Endothelial cell of umbilical vein (primary cell): Measurements from ENCODE around the gene PMEL. TPM values are rescaled to one million over a fixed set of nuclear protein-coding genes. Genes with fewer than 3 reads are reported as not detected.
"Not testable (repeated sequence)": the region's sequence is repeated elsewhere in the genome, so short reads cannot be mapped to it uniquely, and the experiment has no call there.

ENCODE experiments used
- BruUV-seq: library from RNA; stranded (reverse); fragments of 400-500 nt; replicated peaks from 2 replicates; lab custom pipeline; 2021; lab: Mats Ljungman, UMichigan
- CTCF ChIA-PET: fragments of 300-600, 350-600 bp; sonication (Branson Sonifier 250); formaldehyde crosslinking; loops from one replicate; lab custom pipeline; 2021; ENCODE audit warnings: antibody characterized with exemption, inconsistent platforms; lab: Charles Lee
- POLR2A ChIA-PET: fragments of 300-600, 350-600 bp; sonication (Branson Sonifier 250); formaldehyde crosslinking; loops from one replicate; lab custom pipeline; 2021; ENCODE audit warnings: antibody characterized with exemption, inconsistent platforms; lab: Charles Lee
- DNase-seq: peaks from one replicate; pipeline ENCODE4 v3.0.0-alpha.2; 2011; ENCODE audit warnings: low read depth, low spot score
- FAIRE-seq: peaks from 2 replicates; lab custom pipeline; 2011; peaks lifted over from hg19 to GRCh38; lab: Jason Lieb, UNC
- H2AFZ ChIP-seq: 2 replicates; pipeline ENCODE4 v1.6.0; 2012; ENCODE audit warnings: low read depth, low read length, control low read depth, inconsistent platforms
- H3K27ac ChIP-seq: 2 replicates; pipeline ENCODE4 v1.5.1; 2011; ENCODE audit warnings: low read depth, mild to moderate bottlenecking, control low read depth, low read length, moderate library complexity; ENCODE audit not compliant: insufficient read depth
- H3K27me3 ChIP-seq, 2 experiments: 2 replicates each; pipeline versions ENCODE4 v1.6.0 to v1.6.1; 2011; ENCODE audit warnings: low read length in 2 of 2, mixed read lengths in 1 of 2; ENCODE audit not compliant: control insufficient read depth in 2 of 2, insufficient read depth in 2 of 2
- H3K36me3 ChIP-seq, 2 experiments: 2 replicates in 1 of 2; 3 replicates in 1 of 2; pipeline ENCODE4 v1.5.1; 2011; ENCODE audit warnings: low read length in 2 of 2, mild to moderate bottlenecking in 1 of 2, moderate library complexity in 1 of 2; ENCODE audit not compliant: control insufficient read depth in 2 of 2, insufficient read depth in 2 of 2; ENCODE audit errors: extremely low read depth in 1 of 2
- H3K4me1 ChIP-seq: 3 replicates; pipeline ENCODE4 v1.5.1; 2011; ENCODE audit warnings: mild to moderate bottlenecking, low read length; ENCODE audit not compliant: control insufficient read depth, insufficient read depth; ENCODE audit errors: extremely low read depth
- H3K4me2 ChIP-seq: 2 replicates; pipeline ENCODE4 v1.6.1; 2011; ENCODE audit warnings: low read length, control low read depth, mixed read lengths; ENCODE audit not compliant: insufficient read depth
- H3K4me3 ChIP-seq, 3 experiments: fragments of 200-600 bp in 1 of 3; sonication (generic), shearing (Covaris generic) in 1 of 3; replicated peaks in 1 of 3; 2 replicates each; pipeline ENCODE4 v1.5.1; 2011 to 2016; ENCODE audit warnings: control low read depth in 3 of 3, low read length in 3 of 3, mild to moderate bottlenecking in 2 of 3, inconsistent platforms in 1 of 3, low read depth in 1 of 3, moderate library complexity in 1 of 3; ENCODE audit not compliant: insufficient read depth in 1 of 3
- H3K79me2 ChIP-seq: 2 replicates; pipeline ENCODE4 v1.6.0; 2012; ENCODE audit warnings: low read length, inconsistent platforms; ENCODE audit not compliant: control insufficient read depth, insufficient read depth
- H3K9ac ChIP-seq: replicated peaks from 2 replicates; pipeline ENCODE3; 2011; ENCODE audit warnings: low read length, control low read depth; ENCODE audit not compliant: insufficient read depth; ENCODE audit errors: extremely low read depth
- H3K9me1 ChIP-seq: replicated peaks from 3 replicates; pipeline ENCODE4 v1.6.0; 2011; ENCODE audit warnings: mild to moderate bottlenecking, low read length; ENCODE audit not compliant: control insufficient read depth, insufficient read depth; ENCODE audit errors: extremely low read depth
- H3K9me3 ChIP-seq: replicated peaks from 2 replicates; pipeline ENCODE4 v1.5.1; 2012; ENCODE audit warnings: low read length, inconsistent platforms; ENCODE audit not compliant: control insufficient read depth, insufficient read depth
- H4K20me1 ChIP-seq: replicated peaks from 2 replicates; pipeline ENCODE3; 2011; ENCODE audit warnings: mild to moderate bottlenecking, low read length; ENCODE audit not compliant: control insufficient read depth, insufficient read depth; ENCODE audit errors: extremely low read depth
- EZH2 ChIP-seq: IDR thresholded peaks from 2 replicates; pipeline ENCODE4 v1.6.1; 2012; ENCODE audit warnings: borderline replicate concordance, low read depth, mild to moderate bottlenecking, moderate library complexity, low read length, inconsistent platforms; ENCODE audit not compliant: severe bottlenecking
- FOS ChIP-seq: IDR thresholded peaks from 2 replicates; pipeline ENCODE4 v1.6.1; 2011; ENCODE audit warnings: mild to moderate bottlenecking, low read length, moderate library complexity, borderline replicate concordance; ENCODE audit not compliant: insufficient read depth
- GATA2 ChIP-seq: IDR thresholded peaks from 2 replicates; pipeline ENCODE4 v1.7.0; 2011; ENCODE audit warnings: low read depth, mild to moderate bottlenecking, moderate library complexity, mixed read lengths, low read length; ENCODE audit not compliant: insufficient read length, insufficient read depth
- JUN ChIP-seq: IDR thresholded peaks from 2 replicates; pipeline ENCODE4 v1.6.1; 2011; ENCODE audit warnings: borderline replicate concordance, low read depth; ENCODE audit not compliant: insufficient read length, insufficient read depth
- MYC ChIP-seq: IDR thresholded peaks from one replicate; pipeline ENCODE4 v1.6.1; 2011; ENCODE audit warnings: mild to moderate bottlenecking, low read depth, low read length
- POLR2A ChIP-seq: IDR thresholded peaks from 2 replicates; pipeline ENCODE4 v1.6.1; 2012; ENCODE audit warnings: low read depth, mild to moderate bottlenecking, control low read depth, low read length
- POLR2AphosphoS5 ChIP-seq: IDR thresholded peaks from 2 replicates; pipeline ENCODE4 v1.6.1; 2012; ENCODE audit warnings: low read depth, mild to moderate bottlenecking, control low read depth, low read length, moderate library complexity; ENCODE audit not compliant: insufficient read depth
- dilution Hi-C: fragments of 300-500 bp; cut with MboI; formaldehyde crosslinking; loops from one replicate; pipeline ENCODE4 v1.15.0; 2019; ENCODE audit warnings: low sequenced_read_pairs; ENCODE audit not compliant: extremely low pct_ligation_motif_present
- intact Hi-C: fragments of 100-400 bp; cut with micrococcal nuclease; formaldehyde crosslinking; loops from one replicate; pipeline ENCODE4 v1.10.0; 2022
- polyA plus RNA-seq, 4 experiments: library from polyadenylated mRNA; depleted of rRNA in 3 of 4; stranded (reverse) in 3 of 4; unstranded in 1 of 4; fragments of >200 nt; gene quantifications; 2 replicates each; pipeline versions ENCODE4 v1.2.1 to v1.2.3, GENCODE V29; 2011 to 2012; ENCODE audit warnings: missing spikeins in 1 of 4
- total RNA-seq: library from RNA; stranded (reverse); gene quantifications from 2 replicates; pipeline ENCODE4 v1.2.3, GENCODE V29; 2021
- TF ChIP-seq, protein P1 (sequence below): IDR thresholded peaks from 2 replicates; pipeline ENCODE4 v1.6.1; 2011; ENCODE audit not compliant: insufficient read depth, insufficient read length
- TF ChIP-seq, protein P2 (sequence below), 2 donors: IDR thresholded peaks; 1 replicate in 1 of 2; 2 replicates in 1 of 2; pipeline ENCODE4 v1.5.1; 2011; ENCODE audit warnings: low read length in 2 of 2, mild to moderate bottlenecking in 2 of 2, moderate library complexity in 2 of 2, control low read depth in 1 of 2, inconsistent platforms in 1 of 2, low read depth in 1 of 2; ENCODE audit not compliant: insufficient read depth in 1 of 2; ENCODE audit errors: extremely low read depth in 1 of 2

PMEL gene
- total and polyA plus RNA-seq, 2 donors (not counting 3 experiments of a cell fraction or from before 2014, with no cell fraction given) = 0.51 to 0.99 TPM

DNA sequence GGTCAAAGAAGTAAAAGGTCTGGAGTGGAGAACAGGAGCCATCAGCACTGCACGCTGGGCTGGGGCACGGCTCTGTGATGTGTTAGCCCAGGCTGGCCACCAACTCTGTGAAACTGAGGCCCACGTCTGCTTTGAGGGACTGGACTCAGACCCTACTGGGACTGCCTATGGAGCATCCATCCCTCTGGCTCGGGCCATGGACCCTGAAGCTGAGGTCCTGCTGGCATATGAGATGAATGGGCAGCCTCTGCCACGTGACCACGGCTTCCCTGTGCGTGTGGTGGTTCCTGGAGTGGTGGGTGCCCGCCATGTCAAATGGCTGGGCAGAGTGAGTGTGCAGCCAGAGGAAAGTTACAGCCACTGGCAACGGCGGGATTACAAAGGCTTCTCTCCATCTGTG, 38.4 kb upstream of the PMEL start:
- Histone ChIP-seq H3K9ac (no peak overlapping the region), H3K9me1 (no peaks in the 10 kb centered on the region), H3K4me3 (no peak overlapping the region), H3K36me3 (peaks cover 2 to 12% of the 10 kb centered on the region in 2 experiments), H3K27ac (no peak overlapping the region), H3K4me2 (no peak overlapping the region), H2AFZ (no peak overlapping the region), H3K27me3 (no peaks in the 10 kb centered on the region), H3K9me3 (no peaks in the 10 kb centered on the region), H3K4me1 (peaks cover 5% of the 10 kb centered on the region), H3K79me2 (no peaks in the 10 kb centered on the region), H4K20me1 (no peaks in the 10 kb centered on the region)
- dilution Hi-C loops (no loop called here), intact Hi-C loops (no loop called here)
- ChIA-PET CTCF (no interaction called here), POLR2A (no interaction called here)
- FAIRE-seq = no peak
- no peak for DNase-seq
- no TSS peak for BruUV-seq
- TF ChIP-seq EZH2 (no peak), FOS (no peak), POLR2A (no peak), JUN (no peak), POLR2AphosphoS5 (no peak), GATA2 (no peak), MYC (no peak)
- TF ChIP-seq, protein P1, sequence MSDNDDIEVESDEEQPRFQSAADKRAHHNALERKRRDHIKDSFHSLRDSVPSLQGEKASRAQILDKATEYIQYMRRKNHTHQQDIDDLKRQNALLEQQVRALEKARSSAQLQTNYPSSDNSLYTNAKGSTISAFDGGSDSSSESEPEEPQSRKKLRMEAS = no peak
- TF ChIP-seq, protein P2, sequence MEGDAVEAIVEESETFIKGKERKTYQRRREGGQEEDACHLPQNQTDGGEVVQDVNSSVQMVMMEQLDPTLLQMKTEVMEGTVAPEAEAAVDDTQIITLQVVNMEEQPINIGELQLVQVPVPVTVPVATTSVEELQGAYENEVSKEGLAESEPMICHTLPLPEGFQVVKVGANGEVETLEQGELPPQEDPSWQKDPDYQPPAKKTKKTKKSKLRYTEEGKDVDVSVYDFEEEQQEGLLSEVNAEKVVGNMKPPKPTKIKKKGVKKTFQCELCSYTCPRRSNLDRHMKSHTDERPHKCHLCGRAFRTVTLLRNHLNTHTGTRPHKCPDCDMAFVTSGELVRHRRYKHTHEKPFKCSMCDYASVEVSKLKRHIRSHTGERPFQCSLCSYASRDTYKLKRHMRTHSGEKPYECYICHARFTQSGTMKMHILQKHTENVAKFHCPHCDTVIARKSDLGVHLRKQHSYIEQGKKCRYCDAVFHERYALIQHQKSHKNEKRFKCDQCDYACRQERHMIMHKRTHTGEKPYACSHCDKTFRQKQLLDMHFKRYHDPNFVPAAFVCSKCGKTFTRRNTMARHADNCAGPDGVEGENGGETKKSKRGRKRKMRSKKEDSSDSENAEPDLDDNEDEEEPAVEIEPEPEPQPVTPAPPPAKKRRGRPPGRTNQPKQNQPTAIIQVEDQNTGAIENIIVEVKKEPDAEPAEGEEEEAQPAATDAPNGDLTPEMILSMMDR (IDR thresholded peaks at IDR 0.05; ENCODE audit: extremely low read depth in 1 of 2, insufficient read depth in 1 of 2, low read depth in 1 of 2, low read length in 2 of 2) = no peak

DNA sequence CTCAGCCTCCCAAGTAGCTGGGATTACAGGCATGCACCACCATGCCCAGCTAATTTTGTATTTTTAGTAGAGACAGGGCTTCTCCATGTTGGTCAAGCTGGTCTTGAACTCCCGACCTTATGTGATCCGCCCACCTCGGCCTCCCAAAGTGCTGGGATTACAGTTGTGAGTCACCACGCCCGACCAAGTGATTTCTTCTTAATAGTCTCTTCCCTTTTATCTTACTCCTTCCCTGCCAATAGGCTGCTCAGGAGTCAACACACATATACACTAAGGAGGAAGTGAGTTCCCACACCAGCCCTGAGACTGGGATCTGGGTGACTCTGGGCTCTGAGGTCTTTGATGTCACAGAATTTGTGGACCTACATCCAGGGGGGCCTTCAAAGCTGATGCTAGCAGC, 37.5 kb upstream of the PMEL start:
- H3K4me3 ChIP-seq, H3K9ac ChIP-seq, H3K4me1 ChIP-seq, POLR2A ChIA-PET, dilution Hi-C loops, H4K20me1 ChIP-seq, DNase-seq, H3K79me2 ChIP-seq, FAIRE-seq, H2AFZ ChIP-seq, CTCF ChIA-PET, H3K9me1 ChIP-seq, H3K4me2 ChIP-seq, H3K27ac ChIP-seq, intact Hi-C loops, H3K27me3 ChIP-seq, BruUV-seq, H3K9me3 ChIP-seq: not testable (repeated sequence)
- H3K36me3 ChIP-seq = peaks cover 2 to 12% of the 10 kb centered on the region in 2 experiments
